Body of pancreas (tissue), 4 donors: ENCODE measurements around the gene DUSP12.

Experiments used
- POLR2A ChIP-seq, 3 donors: fragments of 450-650 bp; IDR thresholded peaks; one replicate each; pipeline ENCODE4 v1.6.1; 2016; ENCODE audit warnings: antibody characterized with exemption in 3 of 3, mild to moderate bottlenecking in 2 of 3
- TF ChIP-seq, protein P1 (sequence below), 7 experiments: fragments of 450-650 bp in 4 of 7; fragments of 200-600 bp in 3 of 7; sonication (generic) in 3 of 7; IDR thresholded peaks; one replicate each; pipeline ENCODE4 v1.5.1; 2016 to 2019; ENCODE audit warnings: antibody characterized with exemption in 7 of 7

- no peak for TF ChIP-seq POLR2A (IDR thresholded peaks at IDR 0.05)
- TF ChIP-seq, protein P1, sequence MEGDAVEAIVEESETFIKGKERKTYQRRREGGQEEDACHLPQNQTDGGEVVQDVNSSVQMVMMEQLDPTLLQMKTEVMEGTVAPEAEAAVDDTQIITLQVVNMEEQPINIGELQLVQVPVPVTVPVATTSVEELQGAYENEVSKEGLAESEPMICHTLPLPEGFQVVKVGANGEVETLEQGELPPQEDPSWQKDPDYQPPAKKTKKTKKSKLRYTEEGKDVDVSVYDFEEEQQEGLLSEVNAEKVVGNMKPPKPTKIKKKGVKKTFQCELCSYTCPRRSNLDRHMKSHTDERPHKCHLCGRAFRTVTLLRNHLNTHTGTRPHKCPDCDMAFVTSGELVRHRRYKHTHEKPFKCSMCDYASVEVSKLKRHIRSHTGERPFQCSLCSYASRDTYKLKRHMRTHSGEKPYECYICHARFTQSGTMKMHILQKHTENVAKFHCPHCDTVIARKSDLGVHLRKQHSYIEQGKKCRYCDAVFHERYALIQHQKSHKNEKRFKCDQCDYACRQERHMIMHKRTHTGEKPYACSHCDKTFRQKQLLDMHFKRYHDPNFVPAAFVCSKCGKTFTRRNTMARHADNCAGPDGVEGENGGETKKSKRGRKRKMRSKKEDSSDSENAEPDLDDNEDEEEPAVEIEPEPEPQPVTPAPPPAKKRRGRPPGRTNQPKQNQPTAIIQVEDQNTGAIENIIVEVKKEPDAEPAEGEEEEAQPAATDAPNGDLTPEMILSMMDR (IDR thresholded peaks at IDR 0.05), result no peak
Measured at GRCh38 chr1:161705537-161705936, 44.0 kb upstream of the DUSP12 start.
